PC-9 (cell line): ENCODE measurements around the gene TBP.
"Not testable (repeated sequence)": the region's sequence is repeated elsewhere in the genome, so short reads cannot be mapped to it uniquely, and the experiment has no call there.

ENCODE experiments used
- CTCF ChIP-seq: fragments of 200-600 bp; sonication (generic); conservative IDR thresholded peaks from 2 replicates; pipeline ENCODE4 v1.6.1; 2017; ENCODE audit warnings: mixed run types, antibody characterized with exemption, mild to moderate bottlenecking, moderate library complexity
- EZH2 ChIP-seq: fragments of 200-600 bp; sonication (generic); IDR thresholded peaks from 2 replicates; pipeline ENCODE4 v1.8.0; 2017; ENCODE audit warnings: antibody characterized with exemption, low read depth

DNA sequence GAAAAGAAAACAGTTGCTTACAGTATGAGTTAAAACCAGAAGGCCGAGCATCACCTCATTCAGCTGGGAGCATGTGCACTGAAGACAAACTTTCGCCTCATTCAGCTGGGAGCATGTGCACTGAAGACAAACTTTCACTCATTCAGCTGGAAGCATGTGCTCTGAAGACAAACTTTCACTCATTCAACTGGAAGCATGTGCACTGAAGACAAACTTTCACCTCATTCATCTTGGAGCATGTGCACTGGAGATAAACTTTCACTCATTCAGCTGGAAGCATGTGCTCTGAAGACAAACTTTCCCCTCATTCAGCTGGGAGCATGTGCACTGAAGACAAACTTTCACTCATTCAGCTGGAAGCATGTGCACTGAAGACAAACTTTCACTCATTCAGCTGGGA lies 46.4 kb upstream of the TBP start:
- not testable (repeated sequence) for TF ChIP-seq EZH2, CTCF
